ENCODE results near the gene FIZ1.

Gene FIZ1, protein sequence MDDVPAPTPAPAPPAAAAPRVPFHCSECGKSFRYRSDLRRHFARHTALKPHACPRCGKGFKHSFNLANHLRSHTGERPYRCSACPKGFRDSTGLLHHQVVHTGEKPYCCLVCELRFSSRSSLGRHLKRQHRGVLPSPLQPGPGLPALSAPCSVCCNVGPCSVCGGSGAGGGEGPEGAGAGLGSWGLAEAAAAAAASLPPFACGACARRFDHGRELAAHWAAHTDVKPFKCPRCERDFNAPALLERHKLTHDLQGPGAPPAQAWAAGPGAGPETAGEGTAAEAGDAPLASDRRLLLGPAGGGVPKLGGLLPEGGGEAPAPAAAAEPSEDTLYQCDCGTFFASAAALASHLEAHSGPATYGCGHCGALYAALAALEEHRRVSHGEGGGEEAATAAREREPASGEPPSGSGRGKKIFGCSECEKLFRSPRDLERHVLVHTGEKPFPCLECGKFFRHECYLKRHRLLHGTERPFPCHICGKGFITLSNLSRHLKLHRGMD

DNA sequence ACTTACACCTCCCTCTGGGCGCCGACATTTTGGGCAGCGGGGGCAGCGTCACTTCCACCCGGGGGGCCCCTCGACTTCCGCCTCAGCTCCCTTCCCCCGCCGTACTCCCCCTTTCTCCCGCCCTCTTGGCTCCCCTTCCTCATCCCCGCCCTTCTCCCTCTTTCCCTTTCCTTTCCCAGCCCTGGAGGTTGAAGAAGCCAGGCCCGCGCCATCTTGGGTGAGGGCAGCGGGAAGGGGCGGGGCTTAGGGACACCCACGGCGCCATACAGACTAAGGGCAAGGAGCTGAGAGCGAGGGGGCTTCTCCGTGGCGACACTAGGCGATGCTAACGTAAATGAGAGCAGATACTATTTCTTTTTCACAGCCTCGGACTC lies at the start of gene FIZ1:
TSS of gene FIZ1 (minus strand) at position 50 of the 374 bp plus-strand sequence. CDS start 1,652 bp downstream, outside the sequence.
- DNase-seq: peak; percentile 100

DNA sequence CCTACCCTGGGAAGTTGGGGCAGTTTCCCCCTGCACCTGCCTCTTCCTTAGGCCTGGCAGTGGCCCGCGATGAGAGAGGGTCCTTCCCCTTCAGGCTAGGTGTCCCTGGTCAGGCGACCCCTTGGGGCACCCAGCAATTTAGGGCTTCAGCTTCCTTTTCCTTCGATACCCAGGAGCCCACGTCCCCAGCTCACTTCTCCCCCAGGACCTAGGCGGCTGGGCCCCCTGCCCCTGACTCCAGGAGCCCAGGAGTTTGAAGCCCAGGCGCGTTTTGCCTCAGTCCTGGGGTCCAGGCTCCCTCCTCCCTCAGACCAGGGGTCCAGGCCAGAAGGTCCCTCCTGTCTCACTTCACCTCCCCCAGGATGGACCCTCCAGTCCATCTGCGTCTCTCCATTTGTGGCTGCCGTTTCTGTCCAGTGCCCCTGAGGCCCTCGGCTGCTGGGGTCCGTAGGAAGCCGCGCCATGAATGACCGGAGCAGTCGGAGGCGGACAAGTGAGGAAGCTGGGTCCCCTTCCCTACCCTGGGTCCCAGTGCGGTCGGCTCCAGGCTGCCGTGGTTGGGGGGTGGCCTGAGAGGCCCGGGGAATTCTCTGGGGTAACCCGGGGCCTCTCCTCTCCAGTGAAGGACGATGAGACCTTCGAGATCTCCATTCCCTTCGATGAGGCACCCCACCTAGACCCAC lies 49.4 kb upstream of the FIZ1 start:
- DNase-seq: peak; percentile 48

GRCh38 chr19:55647732-55648584 lies 48.6 kb upstream of the FIZ1 start, which contains the start of gene CCDC106:
Gene CCDC106, plus strand, starts transcription at chr19:55648212. Its CDS starts 835 bp downstream, at chr19:55649047.
- DNase-seq: peak; percentile 93

DNA sequence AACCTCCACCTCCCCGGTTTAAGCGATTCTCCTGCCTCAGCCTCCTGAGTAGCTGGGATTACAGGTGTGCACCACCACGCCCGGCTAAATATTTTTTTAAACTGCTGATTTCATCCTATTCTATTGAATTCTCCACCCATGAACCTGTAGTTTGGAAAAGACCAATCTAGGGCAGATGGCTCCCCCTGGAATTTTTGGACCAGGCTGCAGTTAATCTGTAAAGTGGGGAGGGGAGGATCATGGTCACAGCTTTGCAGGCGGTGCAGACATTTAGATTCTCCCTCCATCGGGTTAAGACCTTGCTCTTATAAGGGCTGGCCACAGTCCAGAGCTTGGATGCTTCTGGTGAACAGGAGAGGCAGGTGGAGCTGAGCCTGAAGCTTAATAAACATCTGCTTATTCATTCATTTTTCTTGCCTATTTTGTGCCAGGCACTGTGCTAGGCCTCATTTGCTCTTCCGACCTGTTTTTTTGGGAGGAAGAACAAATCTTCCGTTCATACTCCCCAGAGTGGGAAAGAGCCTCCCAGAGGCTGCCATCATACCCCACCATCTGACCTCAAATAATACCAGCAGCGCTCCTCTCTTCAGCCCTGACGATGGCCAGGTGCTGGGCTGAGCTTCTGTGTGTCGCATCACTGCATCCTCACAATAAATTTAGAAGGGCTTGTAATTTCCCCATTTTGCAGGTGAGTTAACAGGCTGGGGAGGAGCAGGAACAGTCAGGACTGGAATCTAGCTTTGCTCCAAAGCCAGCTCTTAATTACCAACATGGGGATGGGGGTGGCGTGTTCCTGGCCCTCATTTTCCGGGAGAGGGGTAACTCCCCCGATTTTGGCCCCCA lies 47.8 kb upstream of the FIZ1 start:
- DNase-seq: no peak

GRCh38 chr19:55645512-55645881 lies 46.2 kb upstream of the FIZ1 start:
- DNase-seq: no peak

DNA sequence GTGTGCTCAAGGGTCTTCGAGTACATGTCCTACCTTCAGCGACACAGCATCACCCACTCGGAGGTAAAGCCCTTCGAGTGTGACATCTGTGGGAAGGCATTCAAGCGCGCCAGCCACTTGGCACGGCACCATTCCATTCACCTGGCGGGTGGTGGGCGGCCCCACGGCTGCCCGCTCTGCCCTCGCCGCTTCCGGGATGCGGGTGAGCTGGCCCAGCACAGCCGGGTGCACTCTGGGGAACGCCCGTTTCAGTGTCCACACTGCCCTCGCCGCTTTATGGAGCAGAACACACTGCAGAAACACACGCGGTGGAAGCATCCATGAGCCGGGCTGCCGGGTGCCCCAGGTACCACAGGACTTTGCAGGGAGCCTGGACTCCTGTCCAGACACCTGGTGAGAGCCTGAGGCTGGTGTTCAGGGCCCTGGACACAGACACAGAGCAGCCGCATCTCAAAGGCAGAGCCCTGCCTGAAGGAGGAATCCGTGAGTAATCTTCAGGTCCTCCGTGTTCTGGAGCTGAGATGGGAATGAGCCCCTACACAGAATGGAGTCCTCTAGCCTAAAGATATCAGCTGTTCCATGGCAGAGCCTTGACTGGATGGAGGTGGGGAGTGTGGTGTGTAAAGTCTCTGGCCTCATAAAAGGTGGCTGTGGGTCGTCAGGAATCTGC lies 45.7 kb upstream of the FIZ1 start:
- no peak for DNase-seq

DNA sequence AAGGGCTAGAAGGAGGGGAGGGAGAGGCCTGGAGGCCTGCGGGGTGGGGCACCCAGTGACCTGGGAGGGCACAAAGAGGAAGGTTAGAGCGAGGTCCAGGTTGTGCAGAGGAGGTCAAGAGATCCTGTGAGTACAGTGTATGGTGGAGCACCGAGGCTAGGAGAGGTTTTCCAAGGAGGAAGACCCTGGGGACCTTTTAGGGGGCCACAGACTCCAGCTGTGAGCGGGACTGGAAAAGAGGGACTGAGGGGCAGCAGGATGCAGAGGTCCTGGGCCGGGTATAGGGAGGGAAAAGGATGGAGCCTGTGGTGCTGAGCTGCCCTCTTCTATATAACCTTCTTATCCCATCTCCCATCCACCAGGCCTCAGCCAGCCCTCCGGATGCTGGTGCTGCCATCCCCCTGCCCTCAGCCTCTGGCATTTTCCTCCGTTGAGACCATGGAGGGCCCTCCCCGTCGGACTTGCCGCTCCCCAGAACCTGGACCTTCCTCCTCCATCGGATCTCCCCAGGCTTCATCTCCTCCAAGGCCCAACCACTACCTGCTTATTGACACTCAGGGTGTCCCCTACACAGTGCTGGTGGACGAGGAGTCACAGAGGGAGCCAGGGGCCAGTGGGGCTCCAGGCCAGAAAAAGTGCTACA lies 45.0 kb upstream of the FIZ1 start:
- DNase-seq: no peak

DNA sequence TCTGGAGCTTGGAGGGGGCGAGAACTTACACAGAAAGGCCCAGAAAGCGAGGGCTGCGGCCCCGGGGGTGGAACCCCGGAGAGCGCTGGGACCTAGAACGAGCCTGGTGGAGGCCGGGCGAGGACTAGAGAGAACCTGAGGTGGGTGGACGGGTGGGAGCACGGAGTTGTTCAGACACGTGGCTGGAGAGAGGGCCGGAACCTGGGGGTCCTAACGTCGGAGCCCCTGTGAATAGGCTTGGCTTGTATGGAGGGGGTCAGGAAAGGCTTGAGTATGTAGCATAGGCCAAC lies 44.5 kb upstream of the FIZ1 start:
- DNase-seq: no peak

DNA sequence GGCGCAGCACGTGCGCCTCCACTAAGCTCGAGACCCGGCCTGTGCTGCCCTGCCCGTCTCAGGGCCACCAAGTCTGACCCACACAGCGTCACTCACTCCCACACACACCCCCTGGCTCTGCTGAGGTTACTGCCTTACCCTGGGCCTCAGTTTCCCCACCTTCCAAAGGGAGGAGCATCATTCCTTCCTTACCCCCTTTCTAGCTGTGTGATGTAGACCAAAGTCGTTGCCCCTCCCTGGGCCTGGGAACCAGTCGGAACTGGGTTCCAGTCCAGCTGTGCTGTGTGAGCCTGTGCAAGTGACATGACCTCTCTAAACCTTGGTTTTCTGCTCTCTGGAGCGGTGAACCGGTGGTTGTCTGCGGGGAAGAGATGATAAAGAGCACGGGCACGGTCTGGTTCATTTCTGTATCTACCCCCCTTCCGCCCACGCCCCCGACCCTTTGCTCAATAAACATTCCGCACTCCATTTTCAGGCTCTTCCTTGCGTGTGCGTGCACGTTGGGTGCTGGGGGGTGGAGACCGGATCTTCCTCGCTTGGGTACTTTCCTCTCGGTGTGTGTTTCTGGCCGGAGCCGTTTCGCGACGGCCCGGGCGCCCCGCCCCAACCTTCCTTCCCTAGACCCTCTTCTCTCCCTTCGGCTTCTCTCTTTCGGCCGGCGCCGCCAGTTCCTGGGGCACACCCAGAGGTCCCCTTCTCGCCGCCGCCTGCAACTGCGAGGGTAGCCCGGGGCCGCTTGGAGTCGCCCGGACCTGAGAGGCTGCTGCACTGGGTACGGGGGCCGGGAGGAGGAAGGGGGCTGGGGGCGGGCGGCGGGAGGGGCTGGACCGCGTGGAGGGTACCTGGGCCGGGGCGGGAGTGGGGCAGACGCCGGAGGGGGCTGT lies 43.9 kb upstream of the FIZ1 start, which contains the start of gene ZNF581:
TSS of gene ZNF581 (plus strand) at position 647 of the 884 bp plus-strand sequence. CDS start 923 bp downstream, outside the sequence.
- DNase-seq: peak; percentile 89

- no peak for DNase-seq
Measured at GRCh38 chr19:55642153-55643002, 43.1 kb upstream of the FIZ1 start.

GRCh38 chr19:55641426-55642152 lies 42.3 kb upstream of the FIZ1 start:
- peak; percentile 34 for DNase-seq

DNA sequence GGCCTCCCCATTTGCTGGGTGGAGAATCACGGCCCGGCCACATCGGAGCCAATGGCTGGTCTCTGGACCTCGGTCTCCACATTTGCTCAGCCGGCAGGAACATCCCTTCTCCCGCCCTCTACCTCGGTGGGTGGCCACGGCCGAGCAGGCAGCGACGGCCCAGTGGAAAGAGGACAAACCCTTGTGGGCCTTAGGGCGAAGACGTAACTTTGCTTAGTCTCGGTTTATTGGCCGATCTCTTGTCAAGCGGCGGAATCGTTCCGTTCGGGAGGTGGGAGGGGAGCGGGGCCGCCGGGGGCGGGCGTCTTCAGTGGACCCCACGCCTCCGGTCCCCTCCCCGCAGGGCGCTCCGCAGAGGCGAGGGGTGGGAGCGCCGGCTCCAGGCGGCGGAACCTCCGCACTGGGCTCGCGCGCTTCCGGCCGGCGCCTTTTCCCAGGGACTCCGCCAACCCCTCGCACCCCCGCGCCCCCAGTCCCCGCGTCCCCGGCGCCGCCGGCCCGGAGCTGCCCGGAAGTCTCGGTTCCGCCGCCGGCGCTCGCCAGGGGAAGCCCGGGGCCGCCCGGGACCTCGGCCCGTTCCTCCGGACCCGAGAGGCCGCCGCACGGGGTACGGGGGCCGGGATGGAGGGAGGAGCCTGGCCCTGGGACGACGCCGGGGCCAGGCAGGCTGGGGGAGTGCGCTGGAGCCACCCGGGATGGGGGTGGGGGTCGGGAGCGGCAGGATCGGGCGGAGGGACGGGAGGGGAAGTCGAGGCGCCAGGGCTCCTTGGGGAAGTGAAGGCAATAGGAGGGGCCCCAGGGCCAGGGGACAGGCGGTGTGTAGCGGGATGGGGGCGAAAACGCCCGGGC lies 41.5 kb upstream of the FIZ1 start, which contains the start of gene ZNF580:
TSS of gene ZNF580 (plus strand) at position 426 of the 849 bp plus-strand sequence. CDS start 1,507 bp downstream, outside the sequence.
- peak; percentile 79 for DNase-seq

- peak; percentile 83 for DNase-seq
Measured at GRCh38 chr19:55640043-55640576, 40.8 kb upstream of the FIZ1 start.

DNA sequence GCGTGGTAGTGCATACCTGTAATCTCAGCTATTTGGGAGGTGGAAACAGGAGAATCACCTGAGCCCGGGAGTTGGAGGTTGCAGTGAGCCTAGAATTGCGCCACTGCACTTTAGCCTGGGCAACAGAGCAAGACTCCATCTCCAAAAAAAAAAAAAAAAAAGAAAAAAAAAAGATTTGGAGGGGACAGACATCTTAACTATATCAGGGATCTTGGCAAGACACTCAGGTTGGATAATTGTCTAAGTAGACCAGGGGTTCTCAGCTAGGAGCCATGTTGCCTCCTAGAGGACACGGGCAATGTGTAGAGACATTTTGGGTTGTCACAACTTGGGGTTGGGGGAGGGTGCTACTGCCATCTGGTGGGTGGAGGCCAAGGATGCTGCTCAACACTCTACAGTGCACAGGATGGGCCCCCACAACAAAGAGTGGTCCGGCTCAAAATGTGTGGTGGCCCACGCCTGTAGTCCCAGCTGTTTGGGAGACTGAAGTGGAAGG lies 39.6 kb upstream of the FIZ1 start:
- DNase-seq: no peak

DNA sequence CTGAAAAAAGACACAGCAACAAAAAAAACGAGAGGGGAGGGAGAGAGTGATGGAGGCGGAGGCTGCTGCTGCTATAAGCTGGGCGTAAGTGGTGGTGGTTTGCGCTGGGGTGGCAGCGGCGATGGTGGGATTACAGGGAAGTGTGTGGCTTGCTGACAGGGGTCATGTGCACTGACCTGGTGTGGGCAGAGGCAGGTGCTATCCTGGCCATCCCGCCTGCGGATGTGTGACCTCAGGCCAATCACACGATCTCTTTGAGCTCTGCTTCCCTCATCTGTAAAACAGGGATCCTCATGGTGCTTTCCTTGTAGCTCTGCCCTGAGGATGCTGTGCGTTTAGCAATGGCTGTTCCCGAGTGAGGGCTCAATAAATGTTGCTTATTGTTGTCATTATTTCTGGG lies 38.2 kb upstream of the FIZ1 start:
- no peak for DNase-seq

GRCh38 chr19:55636723-55637122 lies 37.4 kb upstream of the FIZ1 start:
- no peak for DNase-seq

Data from retina (tissue), 1 donor.